ENCODE measurements around the gene BRINP1.

Gene BRINP1, protein sequence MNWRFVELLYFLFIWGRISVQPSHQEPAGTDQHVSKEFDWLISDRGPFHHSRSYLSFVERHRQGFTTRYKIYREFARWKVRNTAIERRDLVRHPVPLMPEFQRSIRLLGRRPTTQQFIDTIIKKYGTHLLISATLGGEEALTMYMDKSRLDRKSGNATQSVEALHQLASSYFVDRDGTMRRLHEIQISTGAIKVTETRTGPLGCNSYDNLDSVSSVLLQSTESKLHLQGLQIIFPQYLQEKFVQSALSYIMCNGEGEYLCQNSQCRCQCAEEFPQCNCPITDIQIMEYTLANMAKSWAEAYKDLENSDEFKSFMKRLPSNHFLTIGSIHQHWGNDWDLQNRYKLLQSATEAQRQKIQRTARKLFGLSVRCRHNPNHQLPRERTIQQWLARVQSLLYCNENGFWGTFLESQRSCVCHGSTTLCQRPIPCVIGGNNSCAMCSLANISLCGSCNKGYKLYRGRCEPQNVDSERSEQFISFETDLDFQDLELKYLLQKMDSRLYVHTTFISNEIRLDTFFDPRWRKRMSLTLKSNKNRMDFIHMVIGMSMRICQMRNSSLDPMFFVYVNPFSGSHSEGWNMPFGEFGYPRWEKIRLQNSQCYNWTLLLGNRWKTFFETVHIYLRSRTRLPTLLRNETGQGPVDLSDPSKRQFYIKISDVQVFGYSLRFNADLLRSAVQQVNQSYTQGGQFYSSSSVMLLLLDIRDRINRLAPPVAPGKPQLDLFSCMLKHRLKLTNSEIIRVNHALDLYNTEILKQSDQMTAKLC

DNA sequence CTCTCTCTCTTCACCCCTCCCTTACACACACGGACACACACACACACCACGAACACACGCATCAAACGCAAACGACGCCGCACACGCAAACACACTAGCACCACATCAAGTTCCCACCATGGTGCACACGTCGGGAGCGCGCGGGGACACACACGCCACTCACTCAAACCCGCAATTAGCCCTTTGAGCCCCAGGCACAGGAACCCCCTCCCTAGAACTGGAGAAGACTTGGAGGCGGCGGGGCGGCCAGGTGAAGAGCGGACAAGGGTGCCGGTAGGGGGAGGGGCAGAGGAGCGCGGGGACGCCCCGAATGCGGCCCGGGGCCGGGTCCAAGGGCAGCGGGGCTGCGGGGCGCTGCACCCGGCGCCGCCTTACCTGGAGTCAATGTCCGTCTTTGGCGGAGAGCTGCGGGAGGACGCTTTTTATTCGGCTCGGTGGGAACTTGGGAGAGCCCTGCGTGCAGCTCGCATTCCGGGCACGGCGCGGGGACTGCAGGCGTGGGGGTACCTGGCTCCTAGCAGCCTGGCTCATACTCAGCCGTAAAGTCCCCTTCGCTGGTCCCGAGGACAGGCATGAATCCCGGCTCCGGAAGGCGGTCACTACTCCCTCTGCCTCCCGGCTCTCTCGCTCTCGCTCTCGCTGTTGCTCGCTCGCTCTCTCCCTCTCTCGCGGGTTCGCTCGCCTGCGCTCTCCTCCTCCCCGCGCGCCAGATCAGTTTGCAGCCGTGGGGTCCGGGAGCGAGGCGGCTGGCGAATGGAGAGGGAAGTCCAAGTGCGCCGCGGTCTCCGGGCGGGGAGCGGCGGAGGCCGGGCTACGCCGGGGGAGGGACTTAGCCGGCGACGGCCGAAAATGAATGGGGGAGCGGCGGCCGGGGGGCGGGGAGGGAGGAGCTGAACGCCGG, at the start of gene BRINP1:
Gene BRINP1 (minus strand): TSS at position 755 of the 901 bp plus-strand sequence. CDS start 56,080 bp downstream, outside the sequence.
- DNase-seq = no peak

DNA sequence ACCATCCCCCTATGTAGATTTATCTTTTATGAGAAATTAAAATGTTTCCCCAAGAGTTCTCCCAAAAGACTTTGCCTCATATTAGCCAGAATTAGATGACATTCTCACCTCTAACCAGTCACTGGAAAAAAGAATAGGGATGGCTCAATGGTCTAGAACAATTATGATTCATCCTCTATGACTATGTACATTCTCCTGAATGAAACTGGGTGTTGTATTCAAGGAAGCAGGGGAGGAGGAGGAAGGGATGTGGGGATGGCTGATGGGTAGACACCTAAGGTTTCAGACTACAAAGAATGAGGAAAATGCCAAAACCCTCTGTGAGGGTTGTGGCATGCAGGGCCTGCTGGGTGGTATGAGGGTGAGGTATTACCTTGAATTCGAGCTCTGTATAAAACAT, 49.5 kb upstream of the BRINP1 start:
- DNase-seq = no peak

DNA sequence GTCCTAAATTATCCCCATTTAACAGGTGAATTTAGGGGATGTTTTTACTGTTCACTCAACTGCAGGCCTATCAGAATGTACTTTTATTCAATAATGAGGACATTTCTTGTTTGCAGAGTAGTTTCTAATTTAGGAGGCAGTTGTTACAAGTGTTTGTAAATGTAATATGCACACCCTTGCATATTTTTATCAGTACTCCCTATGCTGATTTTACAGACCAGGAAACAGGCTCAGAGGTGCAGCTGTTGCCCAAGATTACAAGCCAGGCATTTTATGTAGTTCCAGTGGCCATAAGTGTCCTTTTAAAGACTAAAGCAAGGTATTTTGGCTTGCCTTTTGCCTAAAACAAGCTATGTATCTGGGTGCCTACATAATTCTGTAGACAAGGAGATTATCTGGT, 47.6 kb upstream of the BRINP1 start:
- DNase-seq = no peak

DNA sequence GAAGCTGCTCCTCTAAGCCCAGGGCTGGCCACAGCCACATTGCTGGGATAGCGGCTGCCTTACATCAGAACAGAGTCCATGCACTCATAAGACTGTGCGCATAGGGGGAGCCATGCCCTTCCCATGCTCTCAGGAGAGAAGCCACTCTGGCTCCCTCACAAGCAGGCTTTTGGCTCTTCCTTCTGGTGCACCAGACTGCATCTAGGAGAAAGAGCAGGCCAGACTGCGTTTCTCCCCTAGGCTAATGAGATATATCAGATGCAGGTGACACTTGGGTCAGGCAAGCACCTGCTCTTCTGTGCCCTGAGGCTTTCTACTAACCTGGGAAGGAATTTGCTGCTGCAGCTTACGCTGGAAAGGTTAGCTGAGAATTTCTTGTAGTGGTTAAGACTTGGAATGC, 43.2 kb upstream of the BRINP1 start:
- DNase-seq = no peak

DNA sequence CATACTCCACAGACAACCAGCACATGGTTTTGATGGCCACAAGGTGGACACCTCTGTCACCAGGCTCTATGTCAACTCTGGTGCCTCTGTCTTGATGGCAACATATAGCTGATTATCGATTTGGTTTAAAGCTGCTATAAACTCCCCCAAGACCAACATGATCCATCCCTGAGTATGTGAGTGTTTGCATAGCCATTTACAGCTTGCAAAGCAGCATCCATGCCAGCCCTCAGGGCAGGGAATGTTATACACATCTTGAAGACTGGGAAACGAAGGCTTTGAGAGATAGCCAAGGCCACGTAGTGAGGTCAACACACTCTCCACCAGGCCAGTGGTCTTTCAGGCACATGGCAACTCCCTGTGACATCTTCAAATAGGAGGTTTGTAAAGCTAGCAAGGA, 40.3 kb upstream of the BRINP1 start:
- no peak for DNase-seq

DNA sequence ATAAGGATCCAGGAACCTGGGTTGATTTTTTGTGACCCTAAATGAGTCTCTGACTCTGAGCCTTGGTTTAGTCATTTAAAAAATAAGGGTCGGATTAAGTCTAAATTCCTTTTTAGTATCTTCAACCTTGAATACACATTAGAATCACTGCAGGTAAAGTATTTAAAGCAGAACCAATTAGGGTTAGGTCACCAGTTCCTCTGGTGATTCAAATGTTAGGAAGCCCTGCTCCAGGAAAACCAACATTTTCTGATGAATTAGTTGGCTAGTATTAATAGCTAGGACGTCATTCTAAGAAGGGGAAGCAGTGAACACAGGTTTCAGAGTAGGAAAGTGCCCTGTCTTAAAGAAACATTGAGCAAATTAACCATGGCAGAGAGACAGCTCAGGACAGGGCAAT, 31.4 kb upstream of the BRINP1 start:
- no peak for DNase-seq

DNA sequence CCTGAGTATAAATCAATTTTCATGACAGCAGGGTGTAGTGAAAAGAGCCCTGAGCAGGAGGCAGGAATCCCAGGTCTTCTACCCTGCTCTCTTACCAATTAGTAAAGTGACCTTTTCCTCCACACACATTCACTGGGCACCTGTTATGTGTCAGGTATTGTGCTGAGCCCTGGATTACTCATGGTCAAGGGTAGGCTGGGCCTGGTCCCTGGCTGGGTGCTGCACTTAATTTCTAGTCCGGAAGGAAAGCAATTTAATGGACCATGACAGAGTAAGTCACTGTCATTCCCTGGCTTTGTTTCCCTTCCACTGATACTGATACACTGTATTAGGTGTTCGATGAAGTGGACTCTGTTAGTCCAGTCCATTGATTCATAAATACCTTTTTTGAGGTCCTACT, 29.1 kb upstream of the BRINP1 start:
- DNase-seq = no peak

DNA sequence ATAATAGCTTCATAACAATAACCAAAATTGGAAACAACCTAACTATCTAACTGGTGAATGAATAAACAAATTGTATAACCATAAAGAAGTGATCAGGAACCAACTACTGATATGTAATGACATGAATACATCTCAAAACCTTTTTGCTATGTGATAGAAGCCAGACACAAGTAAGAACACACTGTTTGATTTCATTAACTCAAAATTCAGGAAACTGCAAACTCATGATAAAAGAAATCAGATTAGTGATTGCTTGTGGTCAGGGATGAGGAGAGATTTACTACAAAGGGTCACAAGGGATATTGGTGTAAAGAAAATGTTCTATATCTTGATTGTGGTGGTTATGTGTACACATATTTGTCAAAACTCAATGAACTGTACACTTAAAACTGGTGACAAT, 22.6 kb upstream of the BRINP1 start:
- no peak for DNase-seq

DNA sequence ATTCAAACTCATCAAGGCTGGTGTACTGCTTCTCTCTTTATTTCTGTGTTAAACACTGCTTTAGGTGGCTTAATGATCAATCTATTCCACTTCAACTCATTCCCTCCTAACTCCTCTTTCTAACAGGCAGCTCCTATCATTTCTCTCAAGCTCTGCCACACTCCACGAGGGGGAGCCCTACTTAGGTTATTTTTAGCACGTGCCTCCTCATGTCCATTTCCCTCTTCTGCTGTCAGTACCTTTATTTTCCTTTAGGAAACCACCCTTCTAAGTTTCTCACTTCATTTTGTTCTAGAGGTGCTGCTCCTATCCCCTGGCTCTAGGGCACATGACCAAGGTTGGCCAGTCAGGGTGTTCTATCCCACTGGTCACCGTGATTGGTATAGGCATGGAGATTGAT, 6.7 kb upstream of the BRINP1 start:
- no peak for DNase-seq

DNA sequence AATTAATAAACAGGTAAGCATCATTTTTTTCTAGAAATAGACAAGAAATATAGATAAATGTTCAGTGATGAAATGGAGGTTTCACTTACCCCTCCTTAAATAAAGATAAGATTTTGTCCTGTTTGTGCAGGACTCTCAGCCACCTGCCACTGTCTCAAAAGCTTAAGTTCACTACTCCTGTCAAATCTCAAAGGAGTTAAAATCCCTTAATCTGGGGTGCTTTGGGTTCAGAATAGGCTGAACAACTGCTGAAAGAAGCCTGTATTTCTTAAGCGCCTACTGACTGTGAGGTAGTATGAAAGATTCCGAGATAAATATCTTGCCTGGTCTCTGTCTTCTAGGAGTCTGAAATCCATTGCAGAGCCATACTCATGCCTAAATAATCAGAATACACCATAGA, 3.7 kb upstream of the BRINP1 start:
- DNase-seq = no peak

DNA sequence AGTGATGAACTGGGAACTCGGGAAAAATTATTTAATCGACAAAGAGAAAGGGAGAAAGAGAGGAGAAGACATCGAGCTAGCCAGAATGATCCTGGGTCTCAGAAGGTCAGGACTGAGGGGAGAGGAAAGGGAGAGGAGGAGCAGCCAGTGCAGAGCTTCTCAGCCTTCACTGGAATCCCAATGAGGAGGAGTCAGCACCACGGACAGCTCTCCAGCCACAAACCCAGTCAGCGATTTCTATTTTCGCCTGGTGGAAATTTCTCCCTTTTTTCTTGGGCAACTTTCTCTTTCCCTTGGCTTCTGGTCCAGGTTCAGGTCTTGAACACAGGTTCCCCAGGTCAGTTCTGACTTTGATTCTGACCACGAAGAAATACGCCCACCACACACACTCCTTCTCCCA, 1.6 kb upstream of the BRINP1 start:
- DNase-seq = no peak

DNA sequence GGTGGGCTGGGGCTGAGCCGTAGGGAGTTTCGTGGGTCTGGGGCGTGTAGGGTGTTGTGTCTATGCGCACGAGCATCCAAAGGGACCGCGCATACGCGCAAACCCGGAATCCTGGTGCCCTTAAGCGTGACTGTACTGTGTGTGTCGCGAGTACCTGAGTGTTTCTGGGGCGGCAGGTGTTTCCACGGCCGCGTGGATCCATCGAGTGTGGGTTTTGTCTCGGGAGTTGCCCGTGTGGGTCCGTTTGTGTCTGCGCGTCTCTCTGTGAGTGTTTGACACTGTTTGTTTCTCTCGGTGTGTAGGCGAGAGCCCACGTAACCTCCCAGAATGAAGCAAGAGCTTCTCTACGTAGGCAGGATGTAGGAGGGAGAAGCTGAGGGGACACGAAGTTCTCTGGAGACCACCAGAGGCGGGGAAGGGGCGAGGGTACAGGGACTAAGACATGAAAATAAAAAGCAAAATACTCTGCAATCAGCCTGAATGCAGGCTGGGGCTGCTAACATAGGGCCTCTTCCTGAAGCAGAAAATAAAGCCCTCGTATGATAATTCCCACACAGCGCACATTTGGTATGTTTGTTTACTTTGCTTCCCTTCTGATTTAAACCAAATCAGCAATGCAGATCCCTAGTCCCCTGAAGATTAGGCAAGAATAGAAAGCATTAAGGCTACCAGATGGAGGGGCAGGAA, 588 bp upstream of the BRINP1 start:
- DNase-seq = no peak

DNA sequence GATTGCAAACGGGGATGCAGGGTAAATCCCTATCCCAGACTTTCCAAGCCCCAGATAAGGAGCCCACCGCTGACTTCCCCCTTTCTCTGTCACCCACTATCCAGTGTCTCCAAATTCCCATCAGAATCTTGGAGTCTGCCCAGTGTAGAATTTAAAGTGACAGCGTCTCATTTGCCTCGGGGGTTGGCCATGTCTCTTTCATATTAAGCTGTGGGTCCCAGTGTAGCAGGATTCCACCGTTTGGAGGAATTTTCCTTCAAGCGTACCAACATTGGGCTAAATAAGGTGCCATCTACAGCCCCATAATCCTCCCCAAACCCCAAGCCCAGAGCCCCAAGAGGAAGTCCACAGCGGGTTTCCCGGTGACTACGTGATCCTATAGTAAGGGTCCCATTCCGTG, 1.1 kb downstream of the BRINP1 start:
- DNase-seq = no peak

DNA sequence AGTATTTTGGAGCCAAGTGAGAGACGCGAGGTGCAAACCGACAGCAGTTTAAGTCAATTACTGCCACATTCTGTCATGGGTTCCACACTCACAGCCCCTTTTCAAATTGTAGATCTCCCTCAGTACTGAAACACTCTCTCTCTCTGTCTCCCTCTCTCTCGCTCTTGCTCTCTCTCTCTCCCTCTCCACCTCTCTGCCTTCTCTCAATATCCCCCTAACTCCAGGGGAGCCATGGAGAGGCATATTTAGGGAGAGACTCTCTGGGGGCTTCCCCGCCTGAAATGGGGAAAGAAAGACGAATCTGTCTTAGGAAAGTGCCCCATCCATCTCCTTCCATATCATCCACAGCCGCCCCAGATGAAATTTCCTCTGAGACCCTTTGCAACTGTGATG, 1.6 kb downstream of the BRINP1 start:
- no peak for DNase-seq

DNA sequence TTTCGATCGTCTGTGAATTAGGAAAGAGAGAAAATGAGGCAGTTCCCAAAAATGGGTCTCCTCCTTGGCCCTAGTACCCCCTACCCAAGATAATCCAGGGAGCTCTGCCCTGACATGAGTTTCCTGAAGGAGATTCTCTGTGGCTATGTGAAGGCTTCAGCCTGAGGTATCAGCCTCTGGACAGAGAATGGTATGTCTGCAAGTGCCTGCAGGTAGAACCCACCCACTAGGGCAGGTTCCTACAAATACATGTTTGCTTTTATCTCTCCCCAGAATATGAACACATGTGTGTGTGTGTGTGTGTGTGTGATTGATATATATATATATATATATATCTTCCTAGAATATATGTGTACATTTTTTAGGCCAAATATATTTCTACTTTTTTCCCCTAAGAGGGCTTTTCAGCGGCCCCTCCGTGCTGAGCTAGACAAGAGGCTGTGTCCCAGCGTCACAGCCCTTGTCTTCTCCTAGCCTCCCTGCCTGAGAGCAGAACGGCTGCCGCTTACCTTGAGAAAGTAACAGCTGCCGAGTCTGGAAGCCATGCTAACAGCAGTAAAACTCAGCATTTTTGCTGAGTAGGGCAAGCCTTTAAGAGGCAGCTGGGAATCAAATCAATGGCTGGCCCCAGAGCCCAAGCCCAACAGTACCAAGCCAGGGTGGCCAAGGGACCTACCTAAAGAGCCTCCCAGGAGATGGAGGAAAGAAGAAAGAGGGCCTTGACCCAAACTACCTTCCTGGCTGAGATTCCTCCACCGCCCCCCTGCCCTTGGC, 2.1 kb downstream of the BRINP1 start:
- no peak for DNase-seq

DNA sequence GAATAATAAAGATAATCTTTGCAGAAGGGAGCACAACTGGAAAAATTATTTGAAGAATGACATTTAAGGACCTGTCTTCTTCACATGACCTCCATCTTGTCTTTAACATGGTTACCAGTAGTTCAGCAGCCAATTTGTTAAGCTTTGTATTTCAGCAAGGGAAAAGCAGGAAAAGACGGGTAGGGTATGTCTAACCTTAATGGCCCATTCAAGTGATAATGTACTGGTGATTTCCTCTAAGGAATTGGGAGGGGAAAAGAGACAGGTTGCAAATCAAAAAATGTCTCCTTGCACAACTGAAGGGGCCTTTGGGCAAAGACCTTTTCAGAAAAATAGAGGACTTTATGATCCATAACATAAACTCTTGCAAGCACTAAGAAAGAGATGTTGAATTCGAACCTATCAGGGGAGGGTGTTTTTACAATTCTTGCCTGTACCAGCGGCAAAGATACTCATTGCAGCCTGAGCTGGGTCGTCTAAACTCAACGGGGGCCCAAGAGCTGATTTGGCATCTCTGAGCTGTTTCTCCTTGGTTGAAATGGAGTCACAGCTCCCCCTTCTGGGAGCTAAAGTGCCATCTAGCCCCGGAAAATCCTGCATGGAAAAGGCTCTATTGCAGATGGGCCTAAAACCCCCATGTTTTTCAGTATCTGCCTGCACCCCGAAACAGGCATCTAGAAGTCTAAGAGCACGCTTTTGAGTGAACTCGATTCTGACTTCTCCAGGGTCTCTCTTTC, 3.8 kb downstream of the BRINP1 start:
- DNase-seq = no peak

DNA sequence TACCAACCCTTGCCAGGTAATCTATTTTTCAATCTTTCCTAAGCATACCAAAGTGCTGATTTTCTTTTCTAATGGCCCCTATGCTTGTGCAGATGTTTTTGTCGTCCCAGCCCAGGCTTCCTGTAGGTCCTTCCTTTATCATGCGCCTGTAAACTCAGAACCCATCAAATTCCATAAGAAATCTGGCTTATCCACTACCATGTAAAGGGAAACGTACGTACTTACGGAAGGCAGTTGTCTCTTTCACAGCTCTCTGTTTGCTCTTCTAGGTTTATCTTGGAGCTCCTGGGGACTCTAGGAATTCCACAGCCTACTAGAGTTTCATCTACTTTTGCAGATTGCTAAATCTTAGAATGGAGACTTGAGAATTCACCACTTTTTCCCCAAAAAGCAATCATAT, 9.0 kb downstream of the BRINP1 start:
- no peak for DNase-seq

DNA sequence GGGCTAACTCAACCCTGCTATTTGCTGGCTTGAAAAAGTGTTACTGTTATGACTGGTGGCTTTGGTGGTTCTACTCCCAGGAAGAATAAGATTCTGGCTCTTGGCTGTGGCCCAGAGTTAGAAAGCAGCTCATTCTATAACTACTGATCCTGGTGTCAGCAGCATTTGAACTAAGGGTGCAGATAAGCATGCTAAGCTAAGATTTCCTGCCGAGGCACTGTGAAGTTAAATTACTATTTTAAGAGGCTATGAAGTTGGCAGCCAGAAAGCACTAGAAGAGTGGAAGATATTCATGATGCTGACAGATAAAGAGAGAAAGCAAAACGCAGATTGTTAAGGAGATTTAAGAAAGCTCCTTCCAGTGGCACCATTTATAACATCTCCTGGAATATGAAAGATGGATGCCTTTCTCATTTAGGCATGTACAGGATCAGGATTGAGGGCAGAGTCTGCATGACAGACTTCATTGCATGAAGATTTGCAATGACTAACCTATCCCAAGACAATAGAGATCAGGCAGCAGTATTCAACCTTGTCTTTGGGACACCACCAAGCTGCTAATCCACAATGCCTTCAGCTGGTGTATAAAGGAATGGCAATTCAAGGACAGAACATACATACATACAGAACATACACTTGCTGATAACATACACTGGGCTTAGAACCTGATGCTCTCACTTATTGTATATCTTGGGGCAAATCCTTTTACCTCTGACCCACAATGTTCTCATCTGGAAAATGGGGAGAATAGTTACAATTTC, 11.7 kb downstream of the BRINP1 start:
- no peak for DNase-seq

DNA sequence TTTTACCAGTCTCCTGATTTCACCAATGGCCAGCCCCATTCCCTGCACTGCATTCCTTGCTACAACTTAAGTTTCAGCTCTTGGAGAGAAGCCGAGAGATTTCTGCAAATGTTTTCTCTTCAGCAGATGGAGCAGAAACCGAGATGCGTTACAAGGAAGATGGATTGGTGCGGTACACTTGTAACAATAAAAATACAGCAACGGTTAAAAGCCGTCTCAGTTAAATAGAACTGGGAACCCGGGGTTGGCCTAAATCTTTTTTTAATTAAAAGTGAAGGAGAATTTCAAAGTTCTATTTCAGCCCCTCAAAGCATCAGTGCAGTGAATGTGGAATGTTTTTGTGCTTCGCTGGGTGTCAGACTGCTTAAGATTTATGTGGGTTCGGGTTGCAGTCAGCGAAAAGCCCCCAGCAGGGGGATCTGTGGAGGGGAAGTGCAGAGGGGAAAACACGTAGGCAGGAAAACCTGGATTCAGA, 19.8 kb downstream of the BRINP1 start:
- DNase-seq = no peak

All from CD4-positive, alpha-beta T cell treated with Interleukin-4 for 4 hours (primary cell).